ENCODE results near the gene SNX13. TPM values are rescaled to one million over a fixed set of nuclear protein-coding genes. Genes with fewer than 3 reads are reported as not detected.

SNX13 gene
- total RNA-seq, 4 donors from 2014 or later: 15.9 to 39.9 (median 35.1) TPM

DNA sequence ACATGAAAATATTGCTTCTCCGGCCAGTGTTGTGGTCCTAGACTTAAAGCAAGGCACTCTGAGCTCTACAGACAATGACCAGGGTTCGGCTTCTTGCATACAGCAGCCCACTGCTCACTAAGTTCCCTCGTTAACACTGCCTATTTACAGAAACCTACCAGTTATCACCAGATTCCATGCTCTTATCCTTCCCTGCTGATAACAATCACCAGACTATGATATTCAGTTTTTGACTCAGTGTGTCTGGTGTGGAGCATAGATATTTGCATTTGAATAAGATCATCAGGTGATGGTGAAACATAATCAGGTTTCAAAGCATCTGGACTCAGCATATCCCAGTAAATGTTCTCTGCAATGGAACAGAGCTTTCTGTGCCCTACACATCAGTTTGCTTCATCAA, 182.3 kb downstream of the SNX13 start:
- TF ChIP-seq, protein P1, sequence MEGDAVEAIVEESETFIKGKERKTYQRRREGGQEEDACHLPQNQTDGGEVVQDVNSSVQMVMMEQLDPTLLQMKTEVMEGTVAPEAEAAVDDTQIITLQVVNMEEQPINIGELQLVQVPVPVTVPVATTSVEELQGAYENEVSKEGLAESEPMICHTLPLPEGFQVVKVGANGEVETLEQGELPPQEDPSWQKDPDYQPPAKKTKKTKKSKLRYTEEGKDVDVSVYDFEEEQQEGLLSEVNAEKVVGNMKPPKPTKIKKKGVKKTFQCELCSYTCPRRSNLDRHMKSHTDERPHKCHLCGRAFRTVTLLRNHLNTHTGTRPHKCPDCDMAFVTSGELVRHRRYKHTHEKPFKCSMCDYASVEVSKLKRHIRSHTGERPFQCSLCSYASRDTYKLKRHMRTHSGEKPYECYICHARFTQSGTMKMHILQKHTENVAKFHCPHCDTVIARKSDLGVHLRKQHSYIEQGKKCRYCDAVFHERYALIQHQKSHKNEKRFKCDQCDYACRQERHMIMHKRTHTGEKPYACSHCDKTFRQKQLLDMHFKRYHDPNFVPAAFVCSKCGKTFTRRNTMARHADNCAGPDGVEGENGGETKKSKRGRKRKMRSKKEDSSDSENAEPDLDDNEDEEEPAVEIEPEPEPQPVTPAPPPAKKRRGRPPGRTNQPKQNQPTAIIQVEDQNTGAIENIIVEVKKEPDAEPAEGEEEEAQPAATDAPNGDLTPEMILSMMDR (IDR thresholded peaks at IDR 0.05): no peak
- no peak for TF ChIP-seq POLR2A (IDR thresholded peaks at IDR 0.05)
- 84 to 85% methylated on average over 3 of the region's 3 CpGs for WGBS, 2 donors
- no peaks in the 10 kb centered on the region for H3K27me3 ChIP-seq
- intact Hi-C loops (cut with DNase I): no loop called here
- no peaks in the 10 kb centered on the region for H3K4me1 ChIP-seq
- no peaks in the 10 kb centered on the region for H3K36me3 ChIP-seq
- no peaks in the 10 kb centered on the region for H3K9me3 ChIP-seq
- H3K27ac ChIP-seq: no peak overlapping the region
- H3K4me3 ChIP-seq: no peak overlapping the region
- no peak for DNase-seq

DNA sequence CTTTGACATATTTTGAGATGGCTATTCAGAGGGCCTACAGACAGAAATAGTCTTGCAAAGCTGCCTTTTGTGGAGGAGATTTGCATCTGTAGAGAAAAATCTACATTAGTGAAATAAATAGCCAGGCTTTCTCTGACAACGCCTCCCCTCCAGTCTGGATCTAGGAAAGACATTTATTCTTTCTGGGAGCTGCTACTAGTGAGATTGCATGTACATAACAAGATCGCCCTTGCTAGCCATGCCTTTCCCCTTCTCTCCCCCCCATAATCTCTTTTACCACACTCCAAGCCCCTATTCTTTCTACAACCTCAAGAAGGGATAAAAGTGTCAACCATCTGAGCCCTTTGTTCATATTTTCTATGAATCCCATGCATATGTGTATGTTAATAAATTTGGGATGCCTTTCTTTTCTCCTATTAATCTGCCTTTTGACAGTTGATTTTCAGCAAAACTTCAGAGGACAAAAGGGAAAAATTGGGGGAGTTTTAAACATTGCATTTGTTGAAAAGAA, 194.2 kb downstream of the SNX13 start:
- TF ChIP-seq, protein P1 (IDR thresholded peaks at IDR 0.05): no peak
- no peak for TF ChIP-seq POLR2A (IDR thresholded peaks at IDR 0.05)
- H3K4me1 ChIP-seq: no peaks in the 10 kb centered on the region
- no peak overlapping the region for H3K27ac ChIP-seq
- 73 to 95% methylated on average over 2 of the region's 2 CpGs for WGBS, 2 donors
- no peaks in the 10 kb centered on the region for H3K27me3 ChIP-seq
- intact Hi-C loops (cut with DNase I): no loop called here
- DNase-seq: no peak
- H3K36me3 ChIP-seq: no peaks in the 10 kb centered on the region
- no peaks in the 10 kb centered on the region for H3K9me3 ChIP-seq
- no peak overlapping the region for H3K4me3 ChIP-seq

DNA sequence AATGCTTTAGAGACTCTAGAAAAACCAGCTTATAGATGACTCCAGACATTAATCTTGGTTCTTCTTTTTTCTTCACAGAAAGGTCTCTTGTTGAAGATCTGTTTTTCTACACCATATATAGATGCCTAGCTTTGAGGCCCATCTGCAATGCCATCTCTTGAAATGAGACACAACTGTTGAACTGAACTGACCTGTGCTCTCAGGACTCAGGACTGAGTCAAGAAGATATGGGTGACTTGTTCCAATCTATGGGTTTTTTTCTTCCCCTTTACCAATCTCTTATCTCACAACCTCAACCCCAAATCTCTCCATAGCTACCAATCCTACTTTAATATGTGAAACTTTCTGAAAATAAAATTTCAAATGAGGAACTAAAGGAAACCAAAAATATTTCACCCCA, 194.7 kb downstream of the SNX13 start:
- H3K4me3 ChIP-seq: no peak overlapping the region
- intact Hi-C loops (cut with DNase I): no loop called here
- no peaks in the 10 kb centered on the region for H3K27me3 ChIP-seq
- H3K27ac ChIP-seq: no peak overlapping the region
- DNase-seq: no peak
- no peaks in the 10 kb centered on the region for H3K4me1 ChIP-seq
- TF ChIP-seq, protein P1 (IDR thresholded peaks at IDR 0.05): no peak
- no peak for TF ChIP-seq POLR2A (IDR thresholded peaks at IDR 0.05)
- H3K9me3 ChIP-seq: no peaks in the 10 kb centered on the region
- no peaks in the 10 kb centered on the region for H3K36me3 ChIP-seq

DNA sequence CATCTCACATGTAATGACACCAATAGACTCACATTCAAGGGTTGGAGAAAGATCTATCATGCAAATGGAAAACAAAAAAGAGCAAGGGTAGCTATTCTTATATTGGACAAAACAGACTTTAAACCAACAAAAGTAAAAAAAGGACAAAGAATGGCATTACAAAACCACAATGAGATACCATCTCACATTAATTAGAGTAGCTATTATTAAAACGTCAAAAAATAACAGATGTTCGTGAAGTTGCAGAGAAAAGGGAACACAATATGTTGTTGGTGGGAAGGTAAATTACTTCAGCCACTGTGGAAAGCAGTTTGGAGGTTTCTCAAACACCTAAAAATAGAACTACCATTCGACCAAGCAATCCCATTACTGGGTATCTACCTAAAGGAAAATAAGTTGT, 197.0 kb downstream of the SNX13 start:
- Histone ChIP-seq H3K36me3 (no peaks in the 10 kb centered on the region), H3K27me3 (no peaks in the 10 kb centered on the region), H3K4me1 (no peaks in the 10 kb centered on the region), H3K27ac (no peak overlapping the region), H3K4me3 (no peak overlapping the region), H3K9me3 (no peaks in the 10 kb centered on the region)
- 54 to 63% methylated on average over 3 of the region's 3 CpGs for WGBS, 2 donors
- TF ChIP-seq, protein P1 (IDR thresholded peaks at IDR 0.05): no peak
- TF ChIP-seq POLR2A (IDR thresholded peaks at IDR 0.05): no peak
- intact Hi-C loops (cut with DNase I): no loop called here
- DNase-seq: no peak

DNA sequence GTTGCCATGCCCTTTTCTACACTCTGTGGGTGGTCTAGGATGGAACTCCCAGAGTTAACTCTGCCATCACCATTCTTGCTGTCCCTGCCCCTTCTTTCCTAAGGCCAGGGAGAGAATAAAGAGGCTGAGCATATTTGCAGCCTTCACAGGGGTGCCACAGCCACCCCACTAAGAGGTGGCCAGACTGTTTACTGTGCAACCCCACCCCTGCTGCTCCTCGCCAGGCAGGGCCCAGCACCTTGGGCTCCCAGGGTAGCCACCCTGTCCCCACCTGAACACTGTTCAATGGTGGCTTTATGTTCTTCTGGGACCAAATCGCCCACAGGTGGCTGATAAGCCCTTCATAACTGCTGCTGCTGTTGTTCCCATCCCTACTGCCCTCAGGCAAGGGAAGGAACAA, 198.9 kb downstream of the SNX13 start:
- Histone ChIP-seq H3K4me1 (no peaks in the 10 kb centered on the region), H3K9me3 (no peaks in the 10 kb centered on the region), H3K27me3 (no peaks in the 10 kb centered on the region), H3K27ac (no peak overlapping the region), H3K36me3 (no peaks in the 10 kb centered on the region), H3K4me3 (no peak overlapping the region)
- TF ChIP-seq, protein P1 (IDR thresholded peaks at IDR 0.05): no peak
- TF ChIP-seq POLR2A (IDR thresholded peaks at IDR 0.05): no peak
- 80% methylated on average over 1 of the region's 2 CpGs; no CpG with 5 or more reads in 1 of the 2 donors for WGBS, 2 donors
- DNase-seq: no peak
- intact Hi-C loops (cut with DNase I): no loop called here

Other genes with a start within 250 kb of the SNX13 start
- gene PRPS1L1, start 87.4 kb upstream of the SNX13 start, total RNA-seq: not detected

All from esophagus squamous epithelium (tissue), 5 donors.